ENCODE data around the gene PTGFRN. TPM values are rescaled to one million over a fixed set of nuclear protein-coding genes. Genes with fewer than 3 reads are reported as not detected.
"Not testable (repeated sequence)": the region's sequence is repeated elsewhere in the genome, so short reads cannot be mapped to it uniquely, and the experiment has no call there.

The PTGFRN gene
- total RNA-seq (19.7 TPM), polyA plus RNA-seq (26.0 TPM)
- long read RNA-seq, donor 1: 0 reads
- long read RNA-seq, donor 2, full-length matches to known transcripts: 3 of 8 reads
- long read RNA-seq, donor 2, partial matches to known transcripts: 5 of 8 reads
- long read RNA-seq, donor 2, other reads (novel, unspliced or antisense): 0 of 8 reads
- long read RNA-seq, donor 3, full-length matches to known transcripts: 1 of 1 reads
- long read RNA-seq, donor 3, partial matches to known transcripts: 0 of 1 reads
- long read RNA-seq, donor 3, other reads (novel, unspliced or antisense): 0 of 1 reads
- long read RNA-seq, donor 4, full-length matches to known transcripts: 1 of 1 reads
- long read RNA-seq, donor 4, partial matches to known transcripts: 0 of 1 reads
- long read RNA-seq, donor 4, other reads (novel, unspliced or antisense): 0 of 1 reads
- long read RNA-seq, donor 5, full-length matches to known transcripts: 1 of 18 reads
- long read RNA-seq, donor 5, partial matches to known transcripts: 17 of 18 reads
- long read RNA-seq, donor 5, other reads (novel, unspliced or antisense): 0 of 18 reads
- long read RNA-seq, donor 6, full-length matches to known transcripts: 3 of 3 reads
- long read RNA-seq, donor 6, partial matches to known transcripts: 0 of 3 reads
- long read RNA-seq, donor 6, other reads (novel, unspliced or antisense): 0 of 3 reads
- long read RNA-seq, donor 7, full-length matches to known transcripts: 1 of 1 reads
- long read RNA-seq, donor 7, partial matches to known transcripts: 0 of 1 reads
- long read RNA-seq, donor 7, other reads (novel, unspliced or antisense): 0 of 1 reads
- long read RNA-seq, donor 8: 0 reads
- long read RNA-seq, donor 9: 0 reads
- long read RNA-seq, donor 10, full-length matches to known transcripts: 1 of 1 reads
- long read RNA-seq, donor 10, partial matches to known transcripts: 0 of 1 reads
- long read RNA-seq, donor 10, other reads (novel, unspliced or antisense): 0 of 1 reads

DNA sequence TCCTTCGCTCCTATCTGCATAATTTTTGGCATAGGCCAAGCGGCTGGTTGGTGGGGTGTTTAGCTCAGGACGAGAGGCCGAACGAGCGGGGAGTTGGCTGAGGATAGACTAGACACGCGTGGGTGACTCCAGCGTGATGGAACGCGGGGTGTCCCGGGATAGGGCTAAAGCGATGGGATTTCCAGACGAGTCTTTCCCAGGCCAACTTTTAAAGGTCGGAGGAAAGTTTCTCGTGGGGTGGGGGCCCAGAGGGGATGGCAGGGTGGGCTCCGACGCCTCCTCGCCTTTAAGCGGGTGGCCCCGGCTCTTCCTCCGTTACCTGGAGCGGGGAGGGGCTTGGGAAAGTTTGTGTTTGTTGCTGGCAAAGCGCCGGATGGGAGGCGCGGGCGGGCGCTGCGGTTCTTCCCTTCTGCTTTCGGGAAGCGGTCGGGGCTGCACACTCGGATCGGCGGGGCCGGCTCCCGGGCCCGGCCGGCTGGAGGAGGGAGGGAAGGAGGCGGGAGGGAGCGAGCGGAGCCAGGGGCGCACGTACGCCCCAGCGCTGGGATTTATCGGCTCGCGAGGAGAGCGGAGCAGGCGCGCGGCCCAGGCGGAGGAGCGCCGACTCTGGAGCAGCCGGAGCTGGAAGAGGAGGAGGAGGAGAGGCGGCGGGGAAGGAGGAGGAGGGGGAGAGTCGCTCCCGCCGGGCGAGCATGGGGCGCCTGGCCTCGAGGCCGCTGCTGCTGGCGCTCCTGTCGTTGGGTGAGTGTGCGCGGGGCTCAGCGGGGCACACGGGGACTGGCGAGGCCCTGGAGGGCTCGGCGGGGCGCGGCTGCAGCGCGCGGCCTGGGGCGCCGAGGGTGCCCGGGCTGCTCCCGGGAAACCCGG is at the start of gene PTGFRN:
PTGFRN (plus strand) TSS at position 405 of the 867 bp plus-strand sequence; CDS start at position 693, 288 bp downstream.
- H3K4me3 ChIP-seq (ENCODE audit: low read length in 2 of 2): peak within 1 kb of the TSS; percentile 50 to 59
- no peaks in the 10 kb centered on the region for H3K9me3 ChIP-seq (ENCODE audit: control insufficient read depth in 2 of 2, insufficient read depth in 1 of 2, low read length in 1 of 2)
- H3K36me3 ChIP-seq (ENCODE audit: control insufficient read depth in 2 of 2, insufficient read depth in 2 of 2, low read length in 1 of 2): no peaks in the 10 kb centered on the region
- peak within 1 kb of the TSS in 1 of 2 donors; percentile 22 for H3K27ac ChIP-seq (ENCODE audit: low read depth in 1 of 2, low read length in 1 of 2)
- peaks cover 6 to 21% of the 10 kb centered on the region in 2 donors for H3K4me1 ChIP-seq (ENCODE audit: control insufficient read depth in 2 of 2, insufficient read depth in 2 of 2, low read length in 2 of 2)
- DNase-seq (ENCODE audit: low read depth in 6 of 9, low spot score in 9 of 9): peak in 2 of 9 donors; percentile 9 to 44
- 14% methylated on average over 86 of the region's 86 CpGs for WGBS
- H3K27me3 ChIP-seq (ENCODE audit: control insufficient read depth in 2 of 2, insufficient read depth in 1 of 2, low read length in 1 of 2): peaks cover 5 to 50% of the 10 kb centered on the region in 2 donors

- H3K9me3 ChIP-seq (ENCODE audit: control insufficient read depth in 2 of 2, insufficient read depth in 1 of 2, low read length in 1 of 2); H3K4me3 ChIP-seq (ENCODE audit: low read length in 2 of 2); H3K27me3 ChIP-seq (ENCODE audit: control insufficient read depth in 2 of 2, insufficient read depth in 1 of 2, low read length in 1 of 2); H3K36me3 ChIP-seq (ENCODE audit: control insufficient read depth in 2 of 2, insufficient read depth in 2 of 2, low read length in 1 of 2); H3K27ac ChIP-seq (ENCODE audit: low read depth in 1 of 2, low read length in 1 of 2); DNase-seq (ENCODE audit: low read depth in 6 of 9, low spot score in 9 of 9); H3K4me1 ChIP-seq (ENCODE audit: control insufficient read depth in 2 of 2, insufficient read depth in 2 of 2, low read length in 2 of 2): not testable (repeated sequence)
- WGBS: 95% methylated on average over 2 of the region's 2 CpGs
Observed at GRCh38 chr1:116860167-116860566, 49.5 kb upstream of the PTGFRN start.

- Histone ChIP-seq H3K27ac (ENCODE audit: low read depth in 1 of 2, low read length in 1 of 2) (no peak overlapping the region), H3K4me3 (ENCODE audit: low read length in 2 of 2) (no peak overlapping the region), H3K27me3 (ENCODE audit: control insufficient read depth in 2 of 2, insufficient read depth in 1 of 2, low read length in 1 of 2) (no peaks in the 10 kb centered on the region), H3K36me3 (ENCODE audit: control insufficient read depth in 2 of 2, insufficient read depth in 2 of 2, low read length in 1 of 2) (no peaks in the 10 kb centered on the region), H3K4me1 (ENCODE audit: control insufficient read depth in 2 of 2, insufficient read depth in 2 of 2, low read length in 2 of 2) (peaks cover 0 to 2% of the 10 kb centered on the region in 2 donors), H3K9me3 (ENCODE audit: control insufficient read depth in 2 of 2, insufficient read depth in 1 of 2, low read length in 1 of 2) (no peaks in the 10 kb centered on the region)
- WGBS: 96% methylated on average over 3 of the region's 3 CpGs
- DNase-seq (ENCODE audit: low read depth in 6 of 9, low spot score in 9 of 9): no peak
Observed at GRCh38 chr1:116861137-116861536, 48.6 kb upstream of the PTGFRN start.

- not testable (repeated sequence) for H3K27ac ChIP-seq (ENCODE audit: low read depth in 1 of 2, low read length in 1 of 2); H3K4me3 ChIP-seq (ENCODE audit: low read length in 2 of 2); H3K27me3 ChIP-seq (ENCODE audit: control insufficient read depth in 2 of 2, insufficient read depth in 1 of 2, low read length in 1 of 2); H3K36me3 ChIP-seq (ENCODE audit: control insufficient read depth in 2 of 2, insufficient read depth in 2 of 2, low read length in 1 of 2); H3K9me3 ChIP-seq (ENCODE audit: control insufficient read depth in 2 of 2, insufficient read depth in 1 of 2, low read length in 1 of 2); DNase-seq (ENCODE audit: low read depth in 6 of 9, low spot score in 9 of 9); H3K4me1 ChIP-seq (ENCODE audit: control insufficient read depth in 2 of 2, insufficient read depth in 2 of 2, low read length in 2 of 2)
- 96% methylated on average over 3 of the region's 3 CpGs for WGBS
Observed at GRCh38 chr1:116863031-116863430, 46.7 kb upstream of the PTGFRN start.

DNA sequence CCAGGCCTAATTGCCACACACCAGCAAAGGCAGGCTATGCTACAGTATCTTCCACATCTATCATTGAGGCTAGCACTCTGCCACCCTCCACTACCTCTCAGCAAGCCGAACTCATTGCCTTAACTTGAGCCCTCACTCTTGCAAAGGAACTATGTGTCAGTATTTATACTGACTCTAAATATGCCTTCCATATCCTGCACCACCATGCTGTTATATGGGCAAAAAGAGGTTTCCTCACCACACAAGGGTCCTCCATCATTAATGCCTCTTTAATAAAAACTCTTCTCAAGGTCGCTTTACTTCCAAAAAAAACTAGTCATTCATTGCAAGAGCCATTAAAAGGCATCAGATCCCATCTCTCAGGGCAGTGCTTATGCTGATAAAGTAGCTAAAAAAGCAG is 43.2 kb upstream of the PTGFRN start:
- H3K9me3 ChIP-seq (ENCODE audit: control insufficient read depth in 2 of 2, insufficient read depth in 1 of 2, low read length in 1 of 2); H3K27me3 ChIP-seq (ENCODE audit: control insufficient read depth in 2 of 2, insufficient read depth in 1 of 2, low read length in 1 of 2); H3K27ac ChIP-seq (ENCODE audit: low read depth in 1 of 2, low read length in 1 of 2); H3K4me1 ChIP-seq (ENCODE audit: control insufficient read depth in 2 of 2, insufficient read depth in 2 of 2, low read length in 2 of 2); H3K36me3 ChIP-seq (ENCODE audit: control insufficient read depth in 2 of 2, insufficient read depth in 2 of 2, low read length in 1 of 2); H3K4me3 ChIP-seq (ENCODE audit: low read length in 2 of 2); DNase-seq (ENCODE audit: low read depth in 6 of 9, low spot score in 9 of 9): not testable (repeated sequence)
- 95% methylated on average over 2 of the region's 2 CpGs for WGBS

DNA sequence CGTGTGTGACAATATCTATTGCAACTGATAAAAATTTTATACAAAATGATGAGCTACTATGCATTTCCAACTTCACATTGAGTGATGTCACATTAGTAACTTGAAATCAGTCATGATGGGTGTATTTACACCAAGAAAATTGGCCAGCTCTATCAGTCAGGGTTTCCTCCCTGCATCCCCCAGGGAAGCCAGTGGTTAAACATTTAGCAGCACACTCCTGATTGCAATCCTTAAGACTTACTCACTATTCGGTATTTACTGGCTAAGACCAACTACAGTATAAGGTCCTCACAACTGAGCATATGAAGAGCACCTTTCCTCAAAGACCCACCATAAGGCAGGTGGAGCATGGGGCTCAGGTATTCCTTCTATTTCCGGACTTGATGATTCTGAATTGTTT is 41.3 kb upstream of the PTGFRN start:
- no peak for DNase-seq (ENCODE audit: low read depth in 6 of 9, low spot score in 9 of 9)
- 63% methylated on average over 3 of the region's 3 CpGs for WGBS
- Histone ChIP-seq H3K9me3 (ENCODE audit: control insufficient read depth in 2 of 2, insufficient read depth in 1 of 2, low read length in 1 of 2) (peaks cover 0 to 3% of the 10 kb centered on the region in 2 donors), H3K27me3 (ENCODE audit: control insufficient read depth in 2 of 2, insufficient read depth in 1 of 2, low read length in 1 of 2) (no peaks in the 10 kb centered on the region), H3K36me3 (ENCODE audit: control insufficient read depth in 2 of 2, insufficient read depth in 2 of 2, low read length in 1 of 2) (no peaks in the 10 kb centered on the region), H3K4me1 (ENCODE audit: control insufficient read depth in 2 of 2, insufficient read depth in 2 of 2, low read length in 2 of 2) (no peaks in the 10 kb centered on the region), H3K4me3 (ENCODE audit: low read length in 2 of 2) (no peak overlapping the region), H3K27ac (ENCODE audit: low read depth in 1 of 2, low read length in 1 of 2) (no peak overlapping the region)

DNA sequence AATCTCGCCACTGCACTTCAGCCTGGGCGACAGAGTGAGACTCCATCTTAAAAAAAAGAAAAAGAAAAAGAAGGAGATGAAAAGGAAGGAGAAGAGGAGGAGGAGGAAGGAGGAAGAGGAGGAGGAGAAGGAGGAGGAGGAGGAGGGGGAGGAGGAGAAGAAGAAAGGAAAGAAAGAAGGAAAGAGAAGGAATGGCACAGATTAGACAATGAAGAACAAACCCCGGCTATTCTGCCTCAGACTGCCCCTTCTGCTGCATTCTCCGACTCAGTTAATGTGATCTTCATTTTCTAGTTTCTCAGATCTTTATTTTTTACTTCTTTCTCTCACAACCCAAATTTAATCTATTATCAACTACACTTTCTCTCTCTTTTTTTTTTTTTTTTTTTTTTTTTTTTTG is 40.1 kb upstream of the PTGFRN start:
- no peak for DNase-seq (ENCODE audit: low read depth in 6 of 9, low spot score in 9 of 9)
- Histone ChIP-seq H3K36me3 (ENCODE audit: control insufficient read depth in 2 of 2, insufficient read depth in 2 of 2, low read length in 1 of 2) (no peaks in the 10 kb centered on the region), H3K27me3 (ENCODE audit: control insufficient read depth in 2 of 2, insufficient read depth in 1 of 2, low read length in 1 of 2) (no peaks in the 10 kb centered on the region), H3K4me1 (ENCODE audit: control insufficient read depth in 2 of 2, insufficient read depth in 2 of 2, low read length in 2 of 2) (peaks cover under 1 to 4% of the 10 kb centered on the region in 2 donors), H3K9me3 (ENCODE audit: control insufficient read depth in 2 of 2, insufficient read depth in 1 of 2, low read length in 1 of 2) (peaks cover 0 to 3% of the 10 kb centered on the region in 2 donors), H3K27ac (ENCODE audit: low read depth in 1 of 2, low read length in 1 of 2) (no peak overlapping the region), H3K4me3 (ENCODE audit: low read length in 2 of 2) (no peak overlapping the region)
- 96% methylated on average over 4 of the region's 4 CpGs for WGBS

- no peak for DNase-seq (ENCODE audit: low read depth in 6 of 9, low spot score in 9 of 9)
- Histone ChIP-seq H3K36me3 (ENCODE audit: control insufficient read depth in 2 of 2, insufficient read depth in 2 of 2, low read length in 1 of 2) (no peaks in the 10 kb centered on the region), H3K9me3 (ENCODE audit: control insufficient read depth in 2 of 2, insufficient read depth in 1 of 2, low read length in 1 of 2) (peaks cover 0 to 3% of the 10 kb centered on the region in 2 donors), H3K27ac (ENCODE audit: low read depth in 1 of 2, low read length in 1 of 2) (no peak overlapping the region), H3K27me3 (ENCODE audit: control insufficient read depth in 2 of 2, insufficient read depth in 1 of 2, low read length in 1 of 2) (no peaks in the 10 kb centered on the region), H3K4me1 (ENCODE audit: control insufficient read depth in 2 of 2, insufficient read depth in 2 of 2, low read length in 2 of 2) (peaks cover 6 to 7% of the 10 kb centered on the region in 2 donors), H3K4me3 (ENCODE audit: low read length in 2 of 2) (no peak overlapping the region)
- WGBS: 97% methylated on average over 7 of the region's 7 CpGs
Observed at GRCh38 chr1:116870300-116870699, 39.4 kb upstream of the PTGFRN start.

Measured in thymus (tissue), 14 donors.